Ovary (tissue), 3 donors: ENCODE measurements around the gene ZNF778.

Source experiments
- CTCF ChIP-seq, 3 donors: fragments of 450-650 bp in 2 of 3; fragments of 200-600 bp in 1 of 3; IDR thresholded peaks; one replicate each; pipeline versions ENCODE4 v1.5.1 to v1.8.0; 2016 to 2022; ENCODE audit warnings: antibody characterized with exemption in 3 of 3, mild to moderate bottlenecking in 1 of 3
- EP300 ChIP-seq: sonication (generic); formaldehyde crosslinking; IDR thresholded peaks from one replicate; pipeline ENCODE4 v1.6.1; 2017; ENCODE audit warnings: antibody characterized with exemption
- donor health status: DM: no; HTN: no; CAD: no.

GRCh38 chr16:89219365-89219764 is 1.9 kb downstream of the ZNF778 start:
- no peak for TF ChIP-seq CTCF (IDR thresholded peaks at IDR 0.05)
- TF ChIP-seq EP300 = no peak
